Peyer's patch (tissue), 4 donors: ENCODE measurements around the gene ZNF343.

ENCODE experiments used
- CTCF ChIP-seq, 6 experiments: fragments of 450-650 bp in 4 of 6; fragments of 200-600 bp in 2 of 6; sonication (generic) in 1 of 6; IDR thresholded peaks; one replicate each; pipeline ENCODE4 v1.5.1; 2017 to 2019; ENCODE audit warnings: antibody characterized with exemption in 6 of 6, mild to moderate bottlenecking in 3 of 6, moderate library complexity in 1 of 6
- POLR2A ChIP-seq, 2 donors: fragments of 450-650 bp; IDR thresholded peaks; one replicate each; pipeline ENCODE4 v1.5.1; 2017; ENCODE audit warnings: antibody characterized with exemption in 2 of 2, mild to moderate bottlenecking in 2 of 2, moderate library complexity in 2 of 2

- TF ChIP-seq CTCF (IDR thresholded peaks at IDR 0.05) = no peak
- no peak for TF ChIP-seq POLR2A (IDR thresholded peaks at IDR 0.05)
Observed at GRCh38 chr20:2465100-2465499, 43.6 kb downstream of the ZNF343 start.
